KOPT-K1 (cell line): ENCODE measurements around the gene DDIT3.

Source experiments
- H3K27ac ChIP-seq: fragments of 200-600 bp; sonication (generic); 2 replicates; pipeline ENCODE4 v1.5.1; 2016; ENCODE audit warnings: antibody characterized with exemption, mild to moderate bottlenecking, low read depth, low read length; ENCODE audit not compliant: poor library complexity, severe bottlenecking
- H3K36me3 ChIP-seq: fragments of 200-600 bp; sonication (generic); 2 replicates; pipeline ENCODE4 v1.5.1; 2017; ENCODE audit warnings: antibody characterized with exemption, mild to moderate bottlenecking, low read length, moderate library complexity; ENCODE audit not compliant: insufficient read depth
- H3K9me3 ChIP-seq: fragments of 200-600 bp; sonication (generic); 2 replicates; pipeline ENCODE4 v1.5.1; 2017; ENCODE audit warnings: antibody characterized with exemption, low read length, mild to moderate bottlenecking; ENCODE audit not compliant: insufficient read depth, poor library complexity, severe bottlenecking

Gene DDIT3

DNA sequence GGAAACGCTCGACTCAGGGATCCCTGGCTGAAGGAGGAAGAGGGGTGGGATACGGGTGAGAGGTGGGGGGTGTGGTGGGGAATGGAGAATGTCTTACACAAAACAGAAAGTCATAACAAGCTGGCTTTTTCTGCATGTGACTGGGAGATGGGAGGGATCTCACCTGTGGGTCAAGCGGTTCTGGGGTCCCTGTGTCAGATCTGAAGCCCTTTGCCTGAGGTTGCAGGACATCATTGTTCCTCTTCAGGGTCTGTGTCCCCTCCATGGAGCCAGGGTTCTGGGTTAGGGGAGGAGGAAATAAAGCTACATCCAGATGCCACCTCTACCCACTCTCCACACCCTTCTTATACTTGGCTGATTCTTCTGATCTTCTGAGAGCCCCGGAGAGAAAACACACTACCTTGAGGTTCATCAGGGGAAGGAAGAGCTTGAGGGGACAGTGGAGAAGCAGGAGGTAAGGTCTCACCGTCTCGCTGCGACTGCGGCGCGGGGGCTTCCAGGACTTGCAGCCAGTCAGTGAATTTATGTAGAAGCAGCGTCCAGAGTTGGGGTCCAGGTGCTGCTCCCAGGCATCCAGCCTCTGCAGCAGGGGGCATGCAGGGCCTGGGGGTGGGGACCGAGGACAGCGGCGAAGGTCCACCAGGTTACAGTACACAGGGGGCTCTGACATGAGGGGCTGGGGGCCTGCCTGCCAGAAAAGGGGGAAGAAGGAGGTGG is 43.2 kb downstream of the DDIT3 start:
- H3K36me3 ChIP-seq, result peaks cover 42% of the 10 kb centered on the region
- peak overlapping the region; percentile 94 for H3K27ac ChIP-seq
- H3K9me3 ChIP-seq, result no peaks in the 10 kb centered on the region

DNA sequence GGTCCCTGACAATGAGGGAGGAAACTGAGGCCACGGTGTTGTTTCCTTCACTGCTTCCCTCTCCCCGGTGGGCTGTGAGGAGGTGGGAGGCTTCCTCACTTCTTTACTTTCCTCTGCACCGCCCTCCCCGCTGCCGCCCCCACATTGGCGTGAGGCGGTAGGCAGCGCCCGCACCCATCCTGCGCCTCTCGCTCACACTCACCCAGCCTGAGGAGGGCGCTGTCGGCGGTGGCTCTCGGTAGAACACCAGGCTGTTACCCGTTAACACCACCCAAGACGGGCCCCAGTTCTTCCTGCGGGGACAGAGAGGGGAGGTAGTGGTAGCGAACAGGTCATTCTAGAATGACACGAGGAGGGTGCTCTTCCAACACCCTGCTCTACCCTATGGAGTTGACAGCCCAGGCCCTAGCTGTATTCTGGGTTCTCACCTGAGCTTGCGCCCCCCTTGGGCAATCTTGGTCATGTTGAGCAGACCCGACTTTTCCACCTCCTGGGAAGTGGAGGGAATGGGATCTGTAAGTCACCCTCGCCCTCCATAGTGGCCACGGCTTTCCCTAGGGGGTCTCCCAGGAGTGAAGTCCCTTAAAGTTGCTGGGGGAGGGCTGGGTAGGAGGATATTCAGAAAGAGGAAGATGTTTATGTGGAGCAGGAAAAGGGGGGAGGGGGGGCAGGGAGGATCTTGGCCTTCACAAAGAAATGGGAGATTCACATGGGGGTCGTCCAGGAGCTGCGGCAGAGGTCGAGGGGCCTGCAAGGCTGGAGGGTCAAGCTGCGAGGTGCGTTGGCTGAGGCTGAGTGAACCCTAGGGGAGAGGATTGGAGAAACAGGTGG is 43.9 kb downstream of the DDIT3 start:
- H3K9me3 ChIP-seq, result no peaks in the 10 kb centered on the region
- peak overlapping the region; percentile 94 for H3K27ac ChIP-seq
- peaks cover 49% of the 10 kb centered on the region for H3K36me3 ChIP-seq

DNA sequence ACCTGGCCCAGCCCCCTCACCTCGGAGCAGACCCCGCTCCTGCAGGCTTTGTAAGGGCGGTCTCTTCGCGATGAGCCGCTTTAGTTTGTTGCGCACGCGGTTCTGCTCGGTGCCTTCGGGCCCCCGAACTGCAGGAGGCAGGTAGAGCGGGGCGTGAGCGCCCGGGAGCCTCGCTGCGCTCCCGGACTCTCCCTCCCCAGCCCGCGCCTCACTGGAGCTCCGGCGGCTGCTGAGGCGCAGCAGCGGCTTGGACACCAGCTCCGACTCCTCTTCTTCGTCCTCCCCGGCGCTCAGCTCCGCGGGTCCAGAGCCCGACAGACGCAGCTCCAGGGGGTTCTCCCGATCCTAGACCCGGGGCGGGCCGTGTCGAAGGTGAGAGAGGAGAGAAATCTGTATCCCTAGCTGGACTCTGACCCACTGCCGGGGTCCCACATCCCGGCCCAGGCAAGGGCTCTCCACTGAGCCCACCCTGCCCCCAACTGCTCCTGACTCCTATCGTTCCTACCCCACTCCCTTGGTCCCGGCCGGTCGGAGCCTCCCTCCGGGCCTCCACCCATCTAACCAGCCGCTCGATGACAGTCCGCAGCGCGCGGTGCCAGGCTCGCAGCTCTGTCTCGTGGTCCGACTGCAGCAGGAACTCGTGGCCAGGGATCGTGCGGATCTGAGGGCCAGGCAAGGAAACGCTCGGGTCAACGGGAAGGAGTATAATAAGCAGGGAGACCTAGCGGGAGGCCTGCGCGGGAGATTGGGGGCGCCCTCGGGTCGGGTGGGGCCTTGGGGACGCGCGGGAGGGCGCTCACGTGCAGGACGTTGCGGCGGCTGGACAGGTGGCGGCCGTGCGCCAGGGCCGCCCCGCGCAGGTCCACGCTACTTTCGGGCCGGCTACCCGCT is 44.8 kb downstream of the DDIT3 start:
- Histone ChIP-seq H3K9me3 (no peaks in the 10 kb centered on the region), H3K36me3 (peaks cover 57% of the 10 kb centered on the region), H3K27ac (no peak overlapping the region)

DNA sequence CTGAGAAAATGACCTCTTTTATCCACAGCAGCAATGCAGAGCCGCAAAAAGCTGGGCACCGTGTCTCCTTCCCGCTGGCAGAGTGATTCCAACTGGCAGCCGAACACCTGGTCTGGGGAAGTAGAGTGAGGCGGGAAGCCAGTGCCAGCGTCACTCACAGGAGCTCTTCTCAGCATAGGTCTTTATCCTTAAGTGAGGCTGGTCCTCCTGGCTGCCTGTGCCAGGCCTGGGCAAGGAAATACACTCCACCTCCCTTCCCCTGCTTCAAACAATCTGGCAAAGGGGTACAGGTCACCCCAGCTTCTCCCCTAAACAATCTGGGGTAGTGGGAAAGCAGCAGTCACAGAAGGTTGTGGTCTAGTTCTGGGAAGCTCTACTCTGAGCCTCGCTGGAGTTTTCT is 45.5 kb downstream of the DDIT3 start:
- peaks cover 64% of the 10 kb centered on the region for H3K36me3 ChIP-seq
- no peaks in the 10 kb centered on the region for H3K9me3 ChIP-seq
- H3K27ac ChIP-seq, result no peak overlapping the region

- no peak overlapping the region for H3K27ac ChIP-seq
- H3K9me3 ChIP-seq, result no peaks in the 10 kb centered on the region
- peaks cover 68% of the 10 kb centered on the region for H3K36me3 ChIP-seq
Observed at GRCh38 chr12:57474430-57474829, 45.9 kb downstream of the DDIT3 start.

- peaks cover 74% of the 10 kb centered on the region for H3K36me3 ChIP-seq
Observed at GRCh38 chr12:57473886-57474285, 46.4 kb downstream of the DDIT3 start.

DNA sequence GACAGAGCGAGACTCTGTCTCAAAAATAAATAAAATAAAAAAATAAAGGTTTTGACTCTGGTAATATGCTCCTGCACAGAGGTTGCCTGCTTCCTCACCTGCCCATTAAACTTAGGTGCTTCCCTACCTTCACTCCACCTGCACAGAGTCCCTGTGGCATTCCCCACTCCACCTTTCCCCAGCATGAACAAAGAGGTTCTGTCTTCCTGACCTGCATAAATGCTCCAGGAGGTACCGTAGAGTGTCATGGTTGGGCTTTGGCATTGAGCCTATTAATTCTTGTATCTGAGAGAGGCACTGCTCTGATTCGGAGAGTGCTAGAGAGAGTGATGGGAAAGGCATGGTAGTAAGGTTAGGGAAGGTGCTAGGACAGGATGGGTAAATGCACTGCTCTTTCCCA is 46.9 kb downstream of the DDIT3 start:
- Histone ChIP-seq H3K36me3 (peaks cover 79% of the 10 kb centered on the region), H3K9me3 (no peaks in the 10 kb centered on the region), H3K27ac (no peak overlapping the region)

More at GRCh38 chr12:57473886-57474285, 46.4 kb downstream of the DDIT3 start:
- H3K27ac ChIP-seq, result no peak overlapping the region
- no peaks in the 10 kb centered on the region for H3K9me3 ChIP-seq

DNA sequence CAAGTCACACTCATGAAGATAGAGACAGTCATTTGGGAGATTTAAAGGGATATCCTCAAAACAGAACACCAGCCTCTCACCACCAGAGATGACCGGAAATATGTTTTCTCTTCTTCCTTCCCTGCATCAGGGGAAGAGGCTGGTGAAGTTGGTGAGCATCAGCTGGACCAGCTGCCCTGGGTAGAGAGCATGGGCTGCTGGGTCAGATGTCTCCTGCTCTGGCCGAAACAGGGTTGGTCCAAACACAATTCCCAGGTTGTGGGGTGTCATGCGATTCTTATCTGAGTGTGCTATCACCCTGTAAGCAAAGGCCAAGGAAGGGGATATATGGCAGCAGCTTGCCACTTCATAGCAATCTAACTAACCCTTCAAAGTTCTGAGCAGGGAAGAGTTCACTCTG is 47.9 kb downstream of the DDIT3 start:
- no peaks in the 10 kb centered on the region for H3K9me3 ChIP-seq
- peaks cover 80% of the 10 kb centered on the region for H3K36me3 ChIP-seq
- H3K27ac ChIP-seq, result no peak overlapping the region

DNA sequence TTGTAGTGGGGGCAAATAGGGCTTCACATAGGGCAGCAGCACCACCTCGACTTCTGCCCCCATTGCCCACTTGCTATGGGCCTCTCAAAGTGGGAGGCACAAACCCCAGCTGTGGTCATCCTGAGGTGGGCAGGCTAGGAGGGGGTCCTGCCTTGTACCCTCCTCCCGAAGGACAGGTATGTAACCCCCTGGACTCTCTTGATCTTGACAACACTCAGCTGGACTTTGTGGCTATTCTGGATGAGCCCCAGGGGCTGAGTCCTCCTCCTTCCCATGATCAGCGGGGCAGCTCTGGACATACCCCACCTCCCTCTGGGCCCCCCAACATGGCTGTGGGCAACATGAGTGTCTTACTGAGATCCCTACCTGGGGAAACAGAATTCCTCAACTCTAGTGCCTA is 48.7 kb downstream of the DDIT3 start:
- no peak overlapping the region for H3K27ac ChIP-seq
- peaks cover 80% of the 10 kb centered on the region for H3K36me3 ChIP-seq
- H3K9me3 ChIP-seq, result no peaks in the 10 kb centered on the region

DNA sequence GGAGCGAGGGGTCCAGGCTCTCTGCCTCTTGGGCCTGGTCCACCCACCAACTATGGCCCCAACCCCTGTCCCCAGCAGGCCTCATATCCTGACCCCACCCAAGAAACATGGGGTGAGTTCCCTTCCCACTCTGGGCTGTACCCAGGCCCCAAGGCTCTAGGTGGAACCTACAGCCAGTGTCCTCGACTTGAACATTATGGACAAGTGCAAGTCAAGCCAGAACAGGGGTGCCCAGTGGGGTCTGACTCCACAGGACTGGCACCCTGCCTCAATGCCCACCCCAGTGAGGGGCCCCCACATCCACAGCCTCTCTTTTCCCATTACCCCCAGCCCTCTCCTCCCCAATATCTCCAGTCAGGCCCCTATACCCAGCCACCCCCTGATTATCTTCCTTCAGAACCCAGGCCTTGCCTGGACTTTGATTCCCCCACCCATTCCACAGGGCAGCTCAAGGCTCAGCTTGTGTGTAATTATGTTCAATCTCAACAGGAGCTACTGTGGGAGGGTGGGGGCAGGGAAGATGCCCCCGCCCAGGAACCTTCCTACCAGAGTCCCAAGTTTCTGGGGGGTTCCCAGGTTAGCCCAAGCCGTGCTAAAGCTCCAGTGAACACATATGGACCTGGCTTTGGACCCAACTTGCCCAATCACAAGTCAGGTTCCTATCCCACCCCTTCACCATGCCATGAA is 49.2 kb downstream of the DDIT3 start:
- Histone ChIP-seq H3K27ac (no peak overlapping the region), H3K9me3 (no peaks in the 10 kb centered on the region), H3K36me3 (peaks cover 75% of the 10 kb centered on the region)

DNA sequence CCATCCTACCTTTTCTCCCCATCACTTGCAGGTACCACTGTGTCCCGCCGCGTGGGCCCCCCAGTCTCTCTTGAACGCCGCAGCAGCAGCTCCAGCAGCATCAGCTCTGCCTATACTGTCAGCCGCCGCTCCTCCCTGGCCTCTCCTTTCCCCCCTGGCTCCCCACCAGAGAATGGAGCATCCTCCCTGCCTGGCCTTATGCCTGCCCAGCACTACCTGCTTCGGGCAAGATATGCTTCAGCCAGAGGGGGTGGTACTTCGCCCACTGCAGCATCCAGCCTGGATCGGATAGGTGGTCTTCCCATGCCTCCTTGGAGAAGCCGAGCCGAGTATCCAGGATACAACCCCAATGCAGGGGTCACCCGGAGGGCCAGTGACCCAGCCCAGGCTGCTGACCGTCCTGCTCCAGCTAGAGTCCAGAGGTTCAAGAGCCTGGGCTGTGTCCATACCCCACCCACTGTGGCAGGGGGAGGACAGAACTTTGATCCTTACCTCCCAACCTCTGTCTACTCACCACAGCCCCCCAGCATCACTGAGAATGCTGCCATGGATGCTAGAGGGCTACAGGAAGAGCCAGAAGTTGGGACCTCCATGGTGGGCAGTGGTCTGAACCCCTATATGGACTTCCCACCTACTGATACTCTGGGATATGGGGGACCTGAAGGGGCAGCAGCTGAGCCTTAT is 49.9 kb downstream of the DDIT3 start:
- Histone ChIP-seq H3K36me3 (peaks cover 69% of the 10 kb centered on the region), H3K27ac (no peak overlapping the region), H3K9me3 (no peaks in the 10 kb centered on the region)

GRCh38 chr12:57469296-57470164 is 50.8 kb downstream of the DDIT3 start:
- no peaks in the 10 kb centered on the region for H3K9me3 ChIP-seq
- no peak overlapping the region for H3K27ac ChIP-seq
- peaks cover 60% of the 10 kb centered on the region for H3K36me3 ChIP-seq

DNA sequence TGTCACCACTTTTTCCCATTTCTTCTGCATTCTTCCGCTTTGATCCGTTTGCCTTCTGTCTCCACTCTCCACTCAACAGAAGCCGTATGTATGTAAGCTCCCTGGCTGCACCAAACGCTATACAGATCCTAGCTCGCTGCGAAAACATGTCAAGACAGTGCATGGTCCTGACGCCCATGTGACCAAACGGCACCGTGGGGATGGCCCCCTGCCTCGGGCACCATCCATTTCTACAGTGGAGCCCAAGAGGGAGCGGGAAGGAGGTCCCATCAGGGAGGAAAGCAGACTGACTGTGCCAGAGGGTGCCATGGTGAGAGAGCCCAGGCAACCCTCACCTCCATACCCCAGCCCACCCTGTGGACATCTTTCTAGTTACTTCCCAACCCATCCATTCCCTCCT is 52.4 kb downstream of the DDIT3 start:
- no peak overlapping the region for H3K27ac ChIP-seq
- H3K9me3 ChIP-seq, result no peaks in the 10 kb centered on the region
- H3K36me3 ChIP-seq, result peaks cover 46% of the 10 kb centered on the region
